K562 (cell line): ENCODE data around the gene SPRY4. TPM values are rescaled to one million over a fixed set of nuclear protein-coding genes. Genes with fewer than 3 reads are reported as not detected.

Source experiments
- BRF2 ChIP-seq: IDR thresholded peaks from 3 replicates; pipeline ENCODE4 v1.6.1; 2011; ENCODE audit warnings: borderline replicate concordance, mild to moderate bottlenecking; ENCODE audit not compliant: insufficient read length, insufficient read depth
- CEBPG ChIP-seq, 3 experiments: fragments of 200-800 bp in 1 of 3; sonication (Bioruptor generic) in 1 of 3; sonication (generic) in 1 of 3; formaldehyde crosslinking in 1 of 3; IDR thresholded peaks in 2 of 3; conservative IDR thresholded peaks in 1 of 3; 2 replicates each; pipeline versions ENCODE4 v1.6.1 to v1.8.0; 2016 to 2022; ENCODE audit warnings: missing compliant biosample characterization in 2 of 3, missing genetic modification characterization in 2 of 3, mild to moderate bottlenecking in 1 of 3, missing genetic modification reagents in 1 of 3
- DACH1 ChIP-seq: fragments of 450-650 bp; IDR thresholded peaks from 2 replicates; pipeline ENCODE4 v1.6.1; 2018; ENCODE audit not compliant: partially characterized antibody
- E2F6 ChIP-seq, 2 experiments: IDR thresholded peaks; 2 replicates each; pipeline ENCODE4 v1.6.1; 2011; ENCODE audit warnings: borderline replicate concordance in 1 of 2, control low read depth in 1 of 2, low read depth in 1 of 2, low read length in 1 of 2, mild to moderate bottlenecking in 1 of 2, mixed read lengths in 1 of 2, moderate library complexity in 1 of 2; ENCODE audit not compliant: insufficient read depth in 1 of 2, insufficient read length in 1 of 2, poor library complexity in 1 of 2, severe bottlenecking in 1 of 2; ENCODE audit errors: extremely low read depth in 1 of 2
- FOXM1 ChIP-seq, 2 experiments: fragments of 450-650 bp in 1 of 2; sonication (generic) in 1 of 2; formaldehyde crosslinking in 1 of 2; IDR thresholded peaks; 2 replicates each; pipeline versions ENCODE4 v1.6.1 to v1.9.0; 2017 to 2022; ENCODE audit warnings: low read depth in 2 of 2, mild to moderate bottlenecking in 2 of 2, missing genetic modification reagents in 1 of 2, moderate library complexity in 1 of 2
- GABPA ChIP-seq: fragments of 200-800 bp; sonication (Bioruptor generic); conservative IDR thresholded peaks from 2 replicates; pipeline ENCODE4 v1.6.1; 2016; ENCODE audit warnings: low read depth, missing genetic modification characterization, missing compliant biosample characterization
- GATAD2A ChIP-seq: fragments of 450-650 bp; IDR thresholded peaks from 2 replicates; pipeline ENCODE4 v1.6.1; 2017
- HMGN3 ChIP-seq: IDR thresholded peaks from 2 replicates; pipeline ENCODE4 v1.6.1; 2011; ENCODE audit warnings: borderline replicate concordance, low read depth, mild to moderate bottlenecking, mixed read lengths, low read length; ENCODE audit not compliant: insufficient read length; ENCODE audit errors: extremely low read depth
- JUND ChIP-seq, 2 experiments: IDR thresholded peaks; 2 replicates in 1 of 2; 3 replicates in 1 of 2; pipeline ENCODE4 v1.6.1; 2011; ENCODE audit warnings: borderline replicate concordance in 2 of 2, low read depth in 2 of 2, low read length in 2 of 2, improper control_type of control experiment in 1 of 2, missing biosample characterization in 1 of 2, missing genetic modification characterization in 1 of 2, missing genetic modification reagents in 1 of 2
- KDM1A ChIP-seq, 2 experiments: fragments of 450-650 bp; IDR thresholded peaks; 2 replicates each; pipeline ENCODE4 v1.6.1; 2016; ENCODE audit warnings: mild to moderate bottlenecking in 2 of 2
- MAFF ChIP-seq: IDR thresholded peaks from 2 replicates; pipeline ENCODE4 v1.6.1; 2012; ENCODE audit warnings: low read length, improper control_type of control experiment
- MIER1 ChIP-seq: fragments of 450-650 bp; IDR thresholded peaks from 2 replicates; pipeline ENCODE4 v1.6.1; 2016; ENCODE audit warnings: antibody characterized with exemption, mild to moderate bottlenecking, low read depth
- PHB2 ChIP-seq: fragments of 450-650 bp; IDR thresholded peaks from 2 replicates; pipeline ENCODE4 v1.6.1; 2017; ENCODE audit warnings: low read depth
- POLR2H ChIP-seq: IDR thresholded peaks from 2 replicates; pipeline ENCODE4 v1.6.1; 2016; ENCODE audit warnings: missing genetic modification characterization, low read depth, mild to moderate bottlenecking, control low read depth, missing compliant biosample characterization, moderate library complexity
- RBM15 ChIP-seq: fragments of 200-400 bp; formaldehyde crosslinking; IDR thresholded peaks from 2 replicates; pipeline ENCODE4 v1.6.1; 2018; ENCODE audit warnings: mild to moderate bottlenecking, low read length, moderate library complexity; ENCODE audit not compliant: insufficient read depth
- SAP30 ChIP-seq: fragments of 200-600 bp; sonication (generic); IDR thresholded peaks from 2 replicates; pipeline ENCODE4 v1.6.1; 2012; ENCODE audit warnings: borderline replicate concordance, low read depth, mild to moderate bottlenecking, moderate library complexity, low read length, control low read depth, inconsistent platforms; ENCODE audit not compliant: insufficient read depth, poor library complexity, severe bottlenecking
- TAF1 ChIP-seq: IDR thresholded peaks from 2 replicates; pipeline ENCODE4 v1.6.1; 2011; ENCODE audit warnings: mild to moderate bottlenecking, low read length, moderate library complexity; ENCODE audit not compliant: insufficient read depth, control insufficient read depth, severe bottlenecking; ENCODE audit errors: extremely low read depth
- TCF15 ChIP-seq: fragments of 250-450 bp; sonication (Bioruptor Pico); IDR thresholded peaks from 2 replicates; pipeline ENCODE4 v1.8.0; 2022; ENCODE audit warnings: moderate library complexity, mild to moderate bottlenecking, inconsistent platforms
- TRIM24 ChIP-seq, 2 experiments: fragments of 450-650 bp; IDR thresholded peaks; 2 replicates each; pipeline ENCODE4 v1.6.1; 2016
- ZNF449 ChIP-seq: fragments of 250-450 bp; sonication (Bioruptor Pico); IDR thresholded peaks from 2 replicates; pipeline ENCODE4 v1.8.0; 2022; ENCODE audit warnings: moderate library complexity, mild to moderate bottlenecking, inconsistent platforms
- polyA plus RNA-seq, 8 experiments: library from polyadenylated mRNA; depleted of rRNA in 4 of 8; stranded (reverse) in 5 of 8; unstranded in 3 of 8; fragments of >200 nt; fragmentation: Nextera tagmentation in 2 of 8; fragmentation: Illumina TruSeq in 1 of 8; extraction: Ambion mirVana in 2 of 8; extraction: Trizol in 1 of 8; gene quantifications; 2 replicates each; pipeline versions ENCODE4 v1.2.1 to v1.2.3, GENCODE V29; 2011 to 2014; ENCODE audit warnings: inconsistent platforms in 1 of 8, missing spikeins in 1 of 8
- total RNA-seq, 7 experiments: library from RNA; depleted of rRNA in 6 of 7; stranded (reverse); fragments of >200 nt in 6 of 7; fragmentation: Illumina TruSeq in 2 of 7; extraction: Trizol in 2 of 7; gene quantifications; 2 replicates each; pipeline versions ENCODE4 v1.2.1 to v1.2.3, GENCODE V29; 2011 to 2021; ENCODE audit warnings: low replicate concordance in 1 of 7

Gene SPRY4
- total and polyA plus RNA-seq, 9 of the 15 experiments (the other 6 are each of a cell fraction or from before 2014, with no cell fraction given): 2.6 to 24.2 (median 9.5) TPM

GRCh38 chr5:142323480-142324135 is 1.2 kb downstream of the SPRY4 start (continued):
- TF ChIP-seq KDM1A (IDR thresholded peaks at IDR 0.05): peak; percentile 18 to 38; a peak in 1 of 4 replicates
- no peak for TF ChIP-seq ZNF449 (CRISPR knock-in tag)
- TF ChIP-seq POLR2H: no peak
- TF ChIP-seq PHB2: no peak
- no peak for TF ChIP-seq FOXM1 (IDR thresholded peaks at IDR 0.05; ENCODE audit: low read depth)
- no peak for TF ChIP-seq FOXM1 (CRISPR knock-in tag; IDR thresholded peaks at IDR 0.05; ENCODE audit: low read depth)
- no peak for TF ChIP-seq TCF15 (CRISPR knock-in tag)
- no peak for TF ChIP-seq RBM15
- no peak for TF ChIP-seq MIER1
- TF ChIP-seq GATAD2A: 0 out of 2 replicates have a peak, but pooled peaks have one; percentile 13
- no peak for TF ChIP-seq DACH1
- no peak for TF ChIP-seq E2F6 (IDR thresholded peaks at IDR 0.05; ENCODE audit: borderline replicate concordance in 1 of 2, extremely low read depth in 1 of 2, insufficient read depth in 1 of 2, insufficient read length in 1 of 2, low read depth in 1 of 2, low read length in 1 of 2, poor library complexity in 1 of 2, severe bottlenecking in 1 of 2)
- TF ChIP-seq TRIM24 (IDR thresholded peaks at IDR 0.05): 0 out of 4 replicates have a peak, but pooled peaks of 1 of the 2 experiments have one; percentile 32
- TF ChIP-seq TAF1: peak; percentile 20
- peak; percentile 24; the same call in 1 of the 2 replicates for TF ChIP-seq JUND (IDR thresholded peaks at IDR 0.05; ENCODE audit: borderline replicate concordance, low read depth, low read length)
- TF ChIP-seq JUND (tag; IDR thresholded peaks at IDR 0.05; ENCODE audit: borderline replicate concordance, low read depth, low read length): no peak; the same call in 2 of the 3 replicates
- TF ChIP-seq CEBPG (CRISPR knock-in tag; IDR thresholded peaks at IDR 0.05): peak; percentile 40; the same call in 1 of the 2 replicates
- 0 out of 4 replicates have a peak, but pooled peaks of 1 of the 2 experiments have one; percentile 17 for TF ChIP-seq CEBPG (tag; conservative IDR thresholded peaks at IDR 0.05 in 1 of 2, IDR thresholded peaks at IDR 0.05 in 1 of 2)
- TF ChIP-seq HMGN3: peak; percentile 36
- TF ChIP-seq BRF2: no peak
- TF ChIP-seq GABPA (tag): peak; percentile 67
- no peak for TF ChIP-seq MAFF
- peak; percentile 14 for TF ChIP-seq SAP30
